Stomach (tissue), 8 donors: ENCODE measurements around the gene MTMR8. TPM values are rescaled to one million over a fixed set of nuclear protein-coding genes. Genes with fewer than 3 reads are reported as not detected.

Source experiments
- polyA plus RNA-seq, 3 donors: library from polyadenylated mRNA; stranded (reverse); fragments of 200-250 nt; gene quantifications; one replicate each; pipeline ENCODE4 v1.2.3, GENCODE V29; 2013
- total RNA-seq, 5 donors: library from RNA; depleted of rRNA; stranded (reverse); fragments of >200 nt; gene quantifications; one replicate each; pipeline versions ENCODE4 v1.1.0 to v1.2.3, GENCODE V29; 2014 to 2016
- donor health status: healthy with polysubstance abuse.
- donor health status: Bipolar disorder and iron deficiency.
- donor health status: healthy.

MTMR8 gene
- total and polyA plus RNA-seq, 8 donors = 0.98 to 22.0 (median 1.4) TPM; not detected in 2

Other genes with a start within 250 kb of the MTMR8 start
- 1 to 10 TPM; 1.8 to 6.7 (median 6.2) TPM for gene AMER1, start 189.7 kb downstream of the MTMR8 start, total RNA-seq
- gene AMER1, start 189.7 kb downstream of the MTMR8 start, polyA plus RNA-seq = 1 to 10 TPM in 2 of 3 donors, under 1 TPM in 1; 0.90 to 1.1 (median 1.1) TPM
- not detected for gene ASB12, start 164.8 kb downstream of the MTMR8 start, total RNA-seq
- under 1 TPM in 1 of 3 donors, not detected in 2; 0.20 TPM for gene ASB12, start 164.8 kb downstream of the MTMR8 start, polyA plus RNA-seq